Ishikawa (cell line): ENCODE measurements around the gene GJD3.

Experiments
- CEBPB ChIP-seq: IDR thresholded peaks from 2 replicates; pipeline ENCODE4 v1.6.1; 2012
- CREB1 ChIP-seq: IDR thresholded peaks from 2 replicates; pipeline ENCODE4 v1.6.1; 2012; ENCODE audit warnings: low read depth
- EGR1 ChIP-seq: IDR thresholded peaks from 2 replicates; pipeline ENCODE4 v1.6.1; 2012
- EP300 ChIP-seq: IDR thresholded peaks from 2 replicates; pipeline ENCODE4 v1.6.1; 2012; ENCODE audit warnings: borderline replicate concordance
- FOXM1 ChIP-seq: IDR thresholded peaks from 2 replicates; pipeline ENCODE4 v1.6.1; 2012; ENCODE audit warnings: low read depth, borderline replicate concordance
- MAX ChIP-seq: IDR thresholded peaks from 2 replicates; pipeline ENCODE4 v1.6.1; 2012
- NFIC ChIP-seq: IDR thresholded peaks from 2 replicates; pipeline ENCODE4 v1.6.1; 2012
- RAD21 ChIP-seq: IDR thresholded peaks from 2 replicates; pipeline ENCODE4 v1.6.1; 2012; ENCODE audit warnings: low read depth
- TAF1 ChIP-seq: IDR thresholded peaks from 2 replicates; pipeline ENCODE4 v1.6.1; 2012; ENCODE audit warnings: low read depth, mild to moderate bottlenecking
- TCF12 ChIP-seq: IDR thresholded peaks from 2 replicates; pipeline ENCODE4 v1.6.1; 2012; ENCODE audit warnings: low read depth
- TEAD4 ChIP-seq: IDR thresholded peaks from 2 replicates; pipeline ENCODE4 v1.6.1; 2012
- USF1 ChIP-seq: IDR thresholded peaks from 2 replicates; pipeline ENCODE4 v1.6.1; 2012
- YY1 ChIP-seq: IDR thresholded peaks from 2 replicates; pipeline ENCODE4 v1.6.1; 2012; ENCODE audit warnings: low read depth
- ZBTB7A ChIP-seq: IDR thresholded peaks from 2 replicates; pipeline ENCODE4 v1.6.1; 2012; ENCODE audit warnings: low read depth
- TF ChIP-seq, protein P1 (sequence below): IDR thresholded peaks from 2 replicates; pipeline ENCODE4 v1.6.1; 2012; ENCODE audit warnings: low read depth, mild to moderate bottlenecking

The GJD3 gene

DNA sequence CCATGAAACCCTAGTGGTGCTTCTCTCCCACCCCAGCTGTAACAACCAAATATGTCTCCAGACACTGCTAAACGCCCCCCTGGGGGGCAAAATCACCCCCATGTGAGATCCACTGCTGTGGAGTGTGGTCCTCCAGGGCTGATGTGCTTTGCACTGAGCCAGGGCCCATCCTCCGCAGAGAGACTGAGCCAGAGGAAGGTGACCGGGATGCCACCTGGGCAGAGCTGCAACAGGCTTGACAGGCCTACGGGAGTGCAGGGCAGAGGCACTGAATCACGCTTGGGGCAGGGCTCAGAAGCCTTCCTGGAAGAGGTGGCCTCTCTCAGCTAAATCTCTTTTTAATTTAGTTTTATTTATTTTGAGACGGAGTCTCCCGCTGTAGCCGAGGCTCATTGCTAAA is 4.4 kb downstream of the GJD3 start:
- TF ChIP-seq MAX: no peak
- TF ChIP-seq USF1: no peak
- no peak for TF ChIP-seq RAD21

GRCh38 chr17:40358323-40359038 is 6.1 kb downstream of the GJD3 start:
- no peak for TF ChIP-seq FOXM1
- TF ChIP-seq EGR1: no peak
- 0 out of 2 replicates have a peak, but pooled peaks have one; percentile 2 for TF ChIP-seq CEBPB
- peak; percentile 93 for TF ChIP-seq RAD21
- no peak for TF ChIP-seq YY1

- TF ChIP-seq FOXM1 (no peak), TCF12 (no peak), EP300 (no peak), MAX (no peak)
These were observed 7.3 kb downstream of the GJD3 start for GRCh38 chr17:40356990-40357881.

DNA sequence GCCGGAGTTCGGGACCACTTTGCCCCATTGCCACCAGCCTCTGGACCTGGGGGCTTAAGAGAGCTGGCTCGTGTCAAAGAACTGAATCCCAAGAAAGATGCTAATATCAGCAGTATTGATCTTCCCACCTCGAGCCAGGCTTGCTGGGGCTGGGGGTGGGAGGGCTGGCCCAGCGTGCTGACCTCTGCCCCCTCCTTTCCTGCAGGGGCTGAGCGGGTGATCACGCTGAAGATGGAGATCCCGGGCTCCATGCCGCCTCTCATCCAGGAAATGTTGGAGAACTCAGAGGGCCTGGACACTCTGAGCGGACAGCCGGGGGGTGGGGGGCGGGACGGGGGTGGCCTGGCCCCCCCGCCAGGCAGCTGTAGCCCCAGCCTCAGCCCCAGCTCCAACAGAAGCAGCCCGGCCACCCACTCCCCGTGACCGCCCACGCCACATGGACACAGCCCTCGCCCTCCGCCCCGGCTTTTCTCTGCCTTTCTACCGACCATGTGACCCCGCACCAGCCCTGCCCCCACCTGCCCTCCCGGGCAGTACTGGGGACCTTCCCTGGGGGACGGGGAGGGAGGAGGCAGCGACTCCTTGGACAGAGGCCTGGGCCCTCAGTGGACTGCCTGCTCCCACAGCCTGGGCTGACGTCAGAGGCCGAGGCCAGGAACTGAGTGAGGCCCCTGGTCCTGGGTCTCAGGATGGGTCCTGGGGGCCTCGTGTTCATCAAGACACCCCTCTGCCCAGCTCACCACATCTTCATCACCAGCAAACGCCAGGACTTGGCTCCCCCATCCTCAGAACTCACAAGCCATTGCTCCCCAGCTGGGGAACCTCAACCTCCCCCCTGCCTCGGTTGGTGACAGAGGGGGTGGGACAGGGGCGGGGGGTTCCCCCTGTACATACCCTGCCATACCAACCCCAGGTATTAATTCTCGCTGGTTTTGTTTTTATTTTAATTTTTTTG is 8.5 kb downstream of the GJD3 start:
- TF ChIP-seq EGR1 (no peak), EP300 (no peak), YY1 (no peak), NFIC (no peak), TEAD4 (no peak), MAX (no peak), CEBPB (no peak), TAF1 (no peak)
- TF ChIP-seq, protein P1, sequence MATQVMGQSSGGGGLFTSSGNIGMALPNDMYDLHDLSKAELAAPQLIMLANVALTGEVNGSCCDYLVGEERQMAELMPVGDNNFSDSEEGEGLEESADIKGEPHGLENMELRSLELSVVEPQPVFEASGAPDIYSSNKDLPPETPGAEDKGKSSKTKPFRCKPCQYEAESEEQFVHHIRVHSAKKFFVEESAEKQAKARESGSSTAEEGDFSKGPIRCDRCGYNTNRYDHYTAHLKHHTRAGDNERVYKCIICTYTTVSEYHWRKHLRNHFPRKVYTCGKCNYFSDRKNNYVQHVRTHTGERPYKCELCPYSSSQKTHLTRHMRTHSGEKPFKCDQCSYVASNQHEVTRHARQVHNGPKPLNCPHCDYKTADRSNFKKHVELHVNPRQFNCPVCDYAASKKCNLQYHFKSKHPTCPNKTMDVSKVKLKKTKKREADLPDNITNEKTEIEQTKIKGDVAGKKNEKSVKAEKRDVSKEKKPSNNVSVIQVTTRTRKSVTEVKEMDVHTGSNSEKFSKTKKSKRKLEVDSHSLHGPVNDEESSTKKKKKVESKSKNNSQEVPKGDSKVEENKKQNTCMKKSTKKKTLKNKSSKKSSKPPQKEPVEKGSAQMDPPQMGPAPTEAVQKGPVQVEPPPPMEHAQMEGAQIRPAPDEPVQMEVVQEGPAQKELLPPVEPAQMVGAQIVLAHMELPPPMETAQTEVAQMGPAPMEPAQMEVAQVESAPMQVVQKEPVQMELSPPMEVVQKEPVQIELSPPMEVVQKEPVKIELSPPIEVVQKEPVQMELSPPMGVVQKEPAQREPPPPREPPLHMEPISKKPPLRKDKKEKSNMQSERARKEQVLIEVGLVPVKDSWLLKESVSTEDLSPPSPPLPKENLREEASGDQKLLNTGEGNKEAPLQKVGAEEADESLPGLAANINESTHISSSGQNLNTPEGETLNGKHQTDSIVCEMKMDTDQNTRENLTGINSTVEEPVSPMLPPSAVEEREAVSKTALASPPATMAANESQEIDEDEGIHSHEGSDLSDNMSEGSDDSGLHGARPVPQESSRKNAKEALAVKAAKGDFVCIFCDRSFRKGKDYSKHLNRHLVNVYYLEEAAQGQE: no peak

DNA sequence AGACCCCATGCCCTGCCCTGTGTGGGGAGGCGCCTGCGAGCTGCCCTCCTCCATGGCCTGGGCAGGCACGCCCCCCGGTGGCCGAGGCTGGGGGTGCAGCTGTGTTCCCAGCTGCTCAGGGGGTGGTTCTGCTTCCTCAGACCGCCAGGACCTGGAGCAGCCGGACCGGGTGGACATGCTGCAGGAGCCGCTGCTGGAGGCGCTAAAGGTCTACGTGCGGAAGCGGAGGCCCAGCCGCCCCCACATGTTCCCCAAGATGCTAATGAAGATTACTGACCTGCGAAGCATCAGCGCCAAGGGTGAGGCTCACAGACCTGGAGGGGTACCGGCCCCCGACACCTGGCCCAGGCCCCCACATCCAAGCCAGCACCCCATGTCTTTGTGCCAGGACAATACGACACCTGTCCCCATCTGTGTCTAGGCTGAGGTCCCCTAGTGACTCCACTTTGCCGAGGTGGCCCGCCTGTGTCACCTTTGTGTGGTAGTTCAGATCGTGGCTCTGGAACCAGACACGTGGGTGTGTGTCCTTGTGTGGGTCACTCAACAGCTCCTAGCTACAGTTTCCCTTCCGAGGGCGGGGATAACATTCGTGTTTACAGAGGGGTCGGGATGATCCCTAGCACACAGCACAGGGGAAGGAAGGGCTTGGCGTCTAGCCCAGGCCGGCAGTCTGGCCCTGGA is 9.3 kb downstream of the GJD3 start:
- no peak for TF ChIP-seq MAX
- no peak for TF ChIP-seq USF1
- no peak for TF ChIP-seq YY1
- no peak for TF ChIP-seq CREB1
- TF ChIP-seq RAD21: peak; percentile 95

GRCh38 chr17:40354221-40355122 is 10.1 kb downstream of the GJD3 start:
- TF ChIP-seq MAX: no peak
- no peak for TF ChIP-seq USF1
- peak; percentile 67; the same call in 1 of the 2 replicates for TF ChIP-seq ZBTB7A
